HepG2 (cell line): ENCODE data around the gene SLFN14. TPM values are rescaled to one million over a fixed set of nuclear protein-coding genes. Genes with fewer than 3 reads are reported as not detected.

ENCODE experiments used
- ERF ChIP-seq: IDR thresholded peaks from 2 replicates; pipeline ENCODE4 v1.6.1; 2018; ENCODE audit warnings: missing biosample characterization, missing genetic modification reagents
- HIVEP1 ChIP-seq: sonication (generic); formaldehyde crosslinking; IDR thresholded peaks from 2 replicates; pipeline ENCODE4 v1.4.0; 2020; ENCODE audit warnings: mild to moderate bottlenecking, missing genetic modification reagents
- HOXA7 ChIP-seq: sonication (generic); formaldehyde crosslinking; IDR thresholded peaks from 2 replicates; pipeline ENCODE4 v1.8.1; 2022; ENCODE audit warnings: mild to moderate bottlenecking, missing genetic modification reagents, moderate library complexity
- JUNB ChIP-seq: sonication (generic); formaldehyde crosslinking; IDR thresholded peaks from 2 replicates; pipeline ENCODE4 v1.8.0; 2022; ENCODE audit warnings: missing genetic modification reagents, mild to moderate bottlenecking, borderline replicate concordance
- KLF15 ChIP-seq: sonication (generic); formaldehyde crosslinking; IDR thresholded peaks from 2 replicates; pipeline ENCODE4 v1.8.1; 2023; ENCODE audit warnings: borderline replicate concordance, mild to moderate bottlenecking, inconsistent platforms, missing genetic modification reagents, mixed read lengths
- MBD4 ChIP-seq: IDR thresholded peaks from 2 replicates; pipeline ENCODE4 v1.6.1; 2012; ENCODE audit warnings: low read length, inconsistent platforms, borderline replicate concordance
- PHF20 ChIP-seq: sonication (generic); formaldehyde crosslinking; IDR thresholded peaks from 2 replicates; pipeline ENCODE4 v1.5.0; 2020; ENCODE audit warnings: mild to moderate bottlenecking, missing genetic modification reagents
- RXRA ChIP-seq: sonication (generic); formaldehyde crosslinking; IDR thresholded peaks from 2 replicates; pipeline ENCODE4 v1.5.1; 2020; ENCODE audit warnings: missing genetic modification reagents
- SPEN ChIP-seq: sonication (generic); formaldehyde crosslinking; IDR thresholded peaks from 2 replicates; pipeline ENCODE4 v1.5.1; 2020; ENCODE audit warnings: low read depth, mild to moderate bottlenecking, missing genetic modification reagents
- ZNF235 ChIP-seq: sonication (generic); formaldehyde crosslinking; IDR thresholded peaks from 2 replicates; pipeline ENCODE4 v1.8.1; 2023; ENCODE audit warnings: mild to moderate bottlenecking, missing genetic modification reagents, borderline replicate concordance
- ZNF350 ChIP-seq: sonication (generic); formaldehyde crosslinking; IDR thresholded peaks from 2 replicates; pipeline ENCODE4 v1.4.0; 2020; ENCODE audit warnings: mild to moderate bottlenecking, low read depth, missing genetic modification reagents, borderline replicate concordance
- ZNF510 ChIP-seq: sonication (generic); formaldehyde crosslinking; IDR thresholded peaks from 2 replicates; pipeline ENCODE4 v1.4.0; 2020; ENCODE audit warnings: low read depth, mild to moderate bottlenecking, missing genetic modification reagents
- ZNF652 ChIP-seq: IDR thresholded peaks from 2 replicates; pipeline ENCODE4 v1.6.1; 2016; ENCODE audit warnings: low read depth, borderline replicate concordance
- ZNF878 ChIP-seq: sonication (generic); formaldehyde crosslinking; IDR thresholded peaks from 2 replicates; pipeline ENCODE4 v1.8.1; 2023; ENCODE audit warnings: mild to moderate bottlenecking, missing genetic modification reagents, moderate library complexity
- ZNF879 ChIP-seq: sonication (generic); formaldehyde crosslinking; IDR thresholded peaks from 2 replicates; pipeline ENCODE4 v1.8.1; 2023; ENCODE audit warnings: missing genetic modification reagents
- polyA plus RNA-seq, 8 experiments: library from polyadenylated mRNA; depleted of rRNA in 3 of 8; stranded (reverse) in 7 of 8; unstranded in 1 of 8; fragments of >200 nt; fragmentation: Illumina TruSeq in 4 of 8; extraction: Trizol in 4 of 8; gene quantifications; 2 replicates each; pipeline versions ENCODE4 v1.2.1 to v1.2.3, GENCODE V29; 2011 to 2016; ENCODE audit warnings: low read depth in 4 of 8, missing spikeins in 1 of 8, mixed read lengths in 1 of 8; ENCODE audit not compliant: insufficient read depth in 1 of 8
- total RNA-seq, 5 experiments: library from RNA; depleted of rRNA; stranded (reverse); fragments of >200 nt; fragmentation: Illumina TruSeq; extraction: Trizol; gene quantifications; 2 replicates each; pipeline ENCODE4 v1.2.3, GENCODE V29; 2016; ENCODE audit warnings: low read depth in 1 of 5
- TF ChIP-seq, protein P1 (sequence below): sonication (generic); formaldehyde crosslinking; IDR thresholded peaks from 2 replicates; pipeline ENCODE4 v1.5.0; 2020; ENCODE audit warnings: mild to moderate bottlenecking, missing genetic modification reagents, moderate library complexity
- TF ChIP-seq, protein P2 (sequence below): sonication (generic); formaldehyde crosslinking; IDR thresholded peaks from 2 replicates; pipeline ENCODE4 v1.5.0; 2020; ENCODE audit warnings: missing genetic modification reagents
- TF ChIP-seq, protein P3 (sequence below): sonication (generic); formaldehyde crosslinking; IDR thresholded peaks from 2 replicates; pipeline ENCODE4 v1.8.0; 2022; ENCODE audit warnings: mild to moderate bottlenecking, missing genetic modification reagents
- TF ChIP-seq, protein P4 (sequence below): sonication (generic); formaldehyde crosslinking; conservative IDR thresholded peaks from 2 replicates; pipeline ENCODE4 v1.4.0; 2020; ENCODE audit warnings: missing genetic modification reagents
- TF ChIP-seq, protein P5 (sequence below): sonication (generic); formaldehyde crosslinking; IDR thresholded peaks from 2 replicates; pipeline ENCODE4 v1.5.0; 2020; ENCODE audit warnings: missing genetic modification reagents, mild to moderate bottlenecking, borderline replicate concordance
- TF ChIP-seq, protein P6 (sequence below): sonication (generic); IDR thresholded peaks from 2 replicates; pipeline ENCODE4 v1.6.1; 2016; ENCODE audit warnings: low read depth, borderline replicate concordance

The SLFN14 gene
- total and polyA plus RNA-seq, 2 of the 13 experiments (the other 11 are each of a cell fraction or from before 2014, with no cell fraction given), result not detected

DNA sequence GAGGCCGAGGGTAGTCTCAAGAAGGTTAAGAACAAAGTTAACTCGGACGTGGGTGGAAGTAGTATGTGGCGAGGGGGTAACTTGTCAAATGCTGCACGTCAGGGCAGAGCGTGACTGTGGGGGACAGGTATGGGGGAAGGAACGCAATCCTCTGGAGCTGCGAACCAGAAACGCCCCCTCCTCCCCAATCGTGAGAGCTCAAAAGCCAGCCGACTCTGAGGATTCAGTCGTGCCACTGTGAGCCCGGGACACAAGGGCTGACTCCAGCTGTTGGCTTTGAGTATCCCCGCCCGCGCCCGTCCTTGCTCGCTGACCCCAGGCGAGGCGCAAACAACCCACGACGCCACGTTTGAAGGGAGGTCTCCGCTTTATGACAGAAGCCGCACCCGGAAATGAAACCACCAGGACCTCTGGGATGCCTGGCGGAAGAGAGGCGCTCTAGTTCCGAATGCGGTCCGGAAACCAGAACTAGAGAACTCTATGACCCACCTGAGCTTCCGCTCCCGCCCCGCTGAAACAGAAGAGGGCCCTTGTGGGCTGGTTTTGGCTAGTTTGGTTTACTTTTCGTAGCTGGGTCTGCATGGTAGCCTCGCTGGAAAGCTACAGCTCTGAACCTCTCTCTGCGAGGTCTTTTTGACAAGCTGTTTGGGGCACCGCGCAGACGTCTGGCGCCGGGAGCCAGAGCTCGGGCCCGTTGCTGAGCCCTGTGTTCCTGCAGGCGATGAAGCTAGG lies 17.7 kb upstream of the SLFN14 start, which contains the start of gene PEX12 (continued):
- no peak for TF ChIP-seq MBD4
- peak; percentile 71 for TF ChIP-seq ZNF510
- TF ChIP-seq, protein P1, sequence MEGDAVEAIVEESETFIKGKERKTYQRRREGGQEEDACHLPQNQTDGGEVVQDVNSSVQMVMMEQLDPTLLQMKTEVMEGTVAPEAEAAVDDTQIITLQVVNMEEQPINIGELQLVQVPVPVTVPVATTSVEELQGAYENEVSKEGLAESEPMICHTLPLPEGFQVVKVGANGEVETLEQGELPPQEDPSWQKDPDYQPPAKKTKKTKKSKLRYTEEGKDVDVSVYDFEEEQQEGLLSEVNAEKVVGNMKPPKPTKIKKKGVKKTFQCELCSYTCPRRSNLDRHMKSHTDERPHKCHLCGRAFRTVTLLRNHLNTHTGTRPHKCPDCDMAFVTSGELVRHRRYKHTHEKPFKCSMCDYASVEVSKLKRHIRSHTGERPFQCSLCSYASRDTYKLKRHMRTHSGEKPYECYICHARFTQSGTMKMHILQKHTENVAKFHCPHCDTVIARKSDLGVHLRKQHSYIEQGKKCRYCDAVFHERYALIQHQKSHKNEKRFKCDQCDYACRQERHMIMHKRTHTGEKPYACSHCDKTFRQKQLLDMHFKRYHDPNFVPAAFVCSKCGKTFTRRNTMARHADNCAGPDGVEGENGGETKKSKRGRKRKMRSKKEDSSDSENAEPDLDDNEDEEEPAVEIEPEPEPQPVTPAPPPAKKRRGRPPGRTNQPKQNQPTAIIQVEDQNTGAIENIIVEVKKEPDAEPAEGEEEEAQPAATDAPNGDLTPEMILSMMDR (CRISPR knock-in tag), result peak; percentile 50
- TF ChIP-seq KLF15 (CRISPR knock-in tag), result no peak
- no peak for TF ChIP-seq ZNF652 (CRISPR knock-in tag)
- TF ChIP-seq ZNF878 (CRISPR knock-in tag), result no peak
- TF ChIP-seq, protein P2, sequence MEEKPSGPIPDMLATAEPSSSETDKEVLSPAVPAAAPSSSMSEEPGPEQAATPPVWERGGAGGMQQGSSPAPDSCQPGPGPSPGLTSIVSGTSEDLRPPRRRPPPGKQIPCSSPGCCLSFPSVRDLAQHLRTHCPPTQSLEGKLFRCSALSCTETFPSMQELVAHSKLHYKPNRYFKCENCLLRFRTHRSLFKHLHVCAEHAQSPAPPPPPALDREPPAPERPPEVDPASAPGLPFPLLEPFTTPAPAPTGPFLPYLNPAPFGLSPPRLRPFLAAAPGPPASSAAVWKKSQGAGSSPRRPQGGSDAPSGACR (CRISPR knock-in tag), result peak; percentile 74
- peak; percentile 36; the same call in 1 of the 2 replicates for TF ChIP-seq RXRA (CRISPR knock-in tag)
- TF ChIP-seq ZNF879 (CRISPR knock-in tag), result peak; percentile 69; the same call in 1 of the 2 replicates
- TF ChIP-seq, protein P3, sequence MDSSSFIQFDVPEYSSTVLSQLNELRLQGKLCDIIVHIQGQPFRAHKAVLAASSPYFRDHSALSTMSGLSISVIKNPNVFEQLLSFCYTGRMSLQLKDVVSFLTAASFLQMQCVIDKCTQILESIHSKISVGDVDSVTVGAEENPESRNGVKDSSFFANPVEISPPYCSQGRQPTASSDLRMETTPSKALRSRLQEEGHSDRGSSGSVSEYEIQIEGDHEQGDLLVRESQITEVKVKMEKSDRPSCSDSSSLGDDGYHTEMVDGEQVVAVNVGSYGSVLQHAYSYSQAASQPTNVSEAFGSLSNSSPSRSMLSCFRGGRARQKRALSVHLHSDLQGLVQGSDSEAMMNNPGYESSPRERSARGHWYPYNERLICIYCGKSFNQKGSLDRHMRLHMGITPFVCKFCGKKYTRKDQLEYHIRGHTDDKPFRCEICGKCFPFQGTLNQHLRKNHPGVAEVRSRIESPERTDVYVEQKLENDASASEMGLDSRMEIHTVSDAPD (CRISPR knock-in tag), result no peak
- peak; percentile 96 for TF ChIP-seq ZNF350 (CRISPR knock-in tag)
- TF ChIP-seq, protein P4, sequence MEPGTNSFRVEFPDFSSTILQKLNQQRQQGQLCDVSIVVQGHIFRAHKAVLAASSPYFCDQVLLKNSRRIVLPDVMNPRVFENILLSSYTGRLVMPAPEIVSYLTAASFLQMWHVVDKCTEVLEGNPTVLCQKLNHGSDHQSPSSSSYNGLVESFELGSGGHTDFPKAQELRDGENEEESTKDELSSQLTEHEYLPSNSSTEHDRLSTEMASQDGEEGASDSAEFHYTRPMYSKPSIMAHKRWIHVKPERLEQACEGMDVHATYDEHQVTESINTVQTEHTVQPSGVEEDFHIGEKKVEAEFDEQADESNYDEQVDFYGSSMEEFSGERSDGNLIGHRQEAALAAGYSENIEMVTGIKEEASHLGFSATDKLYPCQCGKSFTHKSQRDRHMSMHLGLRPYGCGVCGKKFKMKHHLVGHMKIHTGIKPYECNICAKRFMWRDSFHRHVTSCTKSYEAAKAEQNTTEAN (CRISPR knock-in tag), result no peak; the same call in 1 of the 2 replicates
- peak; percentile 46; the same call in 1 of the 2 replicates for TF ChIP-seq HIVEP1
- TF ChIP-seq ZNF235 (CRISPR knock-in tag), result no peak
- peak; percentile 99 for TF ChIP-seq PHF20 (CRISPR knock-in tag)
- TF ChIP-seq, protein P5, sequence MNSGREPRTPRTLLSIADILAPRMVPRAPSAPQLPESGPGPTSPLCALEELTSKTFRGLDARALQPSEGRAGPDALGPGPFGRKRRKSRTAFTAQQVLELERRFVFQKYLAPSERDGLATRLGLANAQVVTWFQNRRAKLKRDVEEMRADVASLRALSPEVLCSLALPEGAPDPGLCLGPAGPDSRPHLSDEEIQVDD (CRISPR knock-in tag), result no peak
- peak; percentile 95 for TF ChIP-seq SPEN
- no peak; the same call in 1 of the 2 replicates for TF ChIP-seq JUNB (CRISPR knock-in tag)
- 0 out of 2 replicates have a peak, but pooled peaks have one; percentile 34 for TF ChIP-seq HOXA7 (CRISPR knock-in tag)
- peak; percentile 65 for TF ChIP-seq ERF (CRISPR knock-in tag)
- TF ChIP-seq, protein P6, sequence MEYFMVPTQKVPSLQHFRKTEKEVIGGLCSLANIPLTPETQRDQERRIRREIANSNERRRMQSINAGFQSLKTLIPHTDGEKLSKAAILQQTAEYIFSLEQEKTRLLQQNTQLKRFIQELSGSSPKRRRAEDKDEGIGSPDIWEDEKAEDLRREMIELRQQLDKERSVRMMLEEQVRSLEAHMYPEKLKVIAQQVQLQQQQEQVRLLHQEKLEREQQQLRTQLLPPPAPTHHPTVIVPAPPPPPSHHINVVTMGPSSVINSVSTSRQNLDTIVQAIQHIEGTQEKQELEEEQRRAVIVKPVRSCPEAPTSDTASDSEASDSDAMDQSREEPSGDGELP, result peak; percentile 64; the same call in 1 of the 2 replicates
